HEK293T (cell line): ENCODE results near the gene UNC79.

Experiments
- CTCF ChIA-PET: fragments of 350-600 bp; formaldehyde crosslinking; extraction: SDS; loops from one replicate; lab custom pipeline; 2021; ENCODE audit warnings: antibody characterized with exemption, inconsistent platforms; lab: Yijun Ruan, JAX
- POLR2A ChIA-PET: fragments of 350-600 bp; formaldehyde crosslinking; extraction: SDS; loops from one replicate; lab custom pipeline; 2020; ENCODE audit warnings: antibody characterized with exemption, inconsistent platforms; lab: Yijun Ruan, JAX
- DNase-seq: peaks from one replicate; pipeline ENCODE4 v3.0.0; 2012; ENCODE audit warnings: mixed read lengths; ENCODE audit errors: extremely low spot score
- ARNT ChIP-seq: fragments of 450-650 bp; IDR thresholded peaks from 2 replicates; pipeline ENCODE4 v1.6.1; 2017; ENCODE audit warnings: mild to moderate bottlenecking
- BHLHE40 ChIP-seq: fragments of 450-650 bp; IDR thresholded peaks from 2 replicates; pipeline ENCODE4 v1.6.1; 2016; ENCODE audit warnings: mild to moderate bottlenecking, moderate library complexity, borderline replicate concordance
- CTBP1 ChIP-seq: fragments of 450-650 bp; IDR thresholded peaks from 2 replicates; pipeline ENCODE4 v1.6.1; 2016; ENCODE audit warnings: borderline replicate concordance
- ELF4 ChIP-seq: fragments of 450-650 bp; IDR thresholded peaks from 2 replicates; pipeline ENCODE4 v1.6.1; 2017; ENCODE audit warnings: antibody characterized with exemption
- FOXA1 ChIP-seq: fragments of 450-650 bp; IDR thresholded peaks from 2 replicates; pipeline ENCODE4 v1.6.1; 2016; ENCODE audit warnings: mild to moderate bottlenecking
- FOXK2 ChIP-seq: fragments of 450-650 bp; IDR thresholded peaks from 2 replicates; pipeline ENCODE4 v1.6.1; 2016; ENCODE audit warnings: mild to moderate bottlenecking
- FOXM1 ChIP-seq: fragments of 450-650 bp; IDR thresholded peaks from 2 replicates; pipeline ENCODE4 v1.6.1; 2017; ENCODE audit warnings: mild to moderate bottlenecking, borderline replicate concordance
- HDGF ChIP-seq: fragments of 450-650 bp; IDR thresholded peaks from 2 replicates; pipeline ENCODE4 v1.6.1; 2017; ENCODE audit warnings: antibody characterized with exemption, borderline replicate concordance
- L3MBTL2 ChIP-seq: fragments of 450-650 bp; conservative IDR thresholded peaks from 2 replicates; pipeline ENCODE4 v1.6.1; 2016; ENCODE audit warnings: mild to moderate bottlenecking
- LEF1 ChIP-seq: fragments of 450-650 bp; IDR thresholded peaks from 2 replicates; pipeline ENCODE4 v1.6.1; 2017; ENCODE audit warnings: mild to moderate bottlenecking, borderline replicate concordance
- NFRKB ChIP-seq: fragments of 450-650 bp; IDR thresholded peaks from 2 replicates; pipeline ENCODE4 v1.6.1; 2016; ENCODE audit warnings: mild to moderate bottlenecking, moderate library complexity
- PKNOX1 ChIP-seq: fragments of 450-650 bp; IDR thresholded peaks from 2 replicates; pipeline ENCODE4 v1.6.1; 2016
- SP1 ChIP-seq: fragments of 450-650 bp; IDR thresholded peaks from 2 replicates; pipeline ENCODE4 v1.6.1; 2017
- SUZ12 ChIP-seq: fragments of 450-650 bp; IDR thresholded peaks from 2 replicates; pipeline ENCODE4 v1.6.1; 2016; ENCODE audit warnings: mild to moderate bottlenecking
- TARDBP ChIP-seq: fragments of 450-650 bp; IDR thresholded peaks from 2 replicates; pipeline ENCODE4 v1.6.1; 2016
- ZNF384 ChIP-seq: fragments of 450-650 bp; IDR thresholded peaks from 2 replicates; pipeline ENCODE4 v1.6.1; 2016

The UNC79 gene

GRCh38 chr14:93708800-93709199 is 278.1 kb downstream of the UNC79 start:
- POLR2A ChIA-PET, result no interaction called here

GRCh38 chr14:93709249-93709648 is 278.5 kb downstream of the UNC79 start:
- no peak for TF ChIP-seq TARDBP
- no peak for TF ChIP-seq ARNT
- POLR2A ChIA-PET, result no interaction called here
- DNase-seq, result no peak
- CTCF ChIA-PET, result no interaction called here

More at GRCh38 chr14:93708800-93709199, 278.1 kb downstream of the UNC79 start:
- DNase-seq, result no peak
- CTCF ChIA-PET, result no interaction called here
- TF ChIP-seq BHLHE40 (no peak), SP1 (no peak), LEF1 (no peak), ARNT (no peak), SUZ12 (no peak), HDGF (no peak), FOXK2 (no peak), NFRKB (no peak), PKNOX1 (no peak), ZNF384 (no peak), FOXM1 (no peak), CTBP1 (no peak), TARDBP (no peak), ELF4 (no peak), FOXA1 (no peak), L3MBTL2 (no peak)

- no peak for TF ChIP-seq ELF4
- TF ChIP-seq TARDBP, result no peak
- no peak for TF ChIP-seq ZNF384
- TF ChIP-seq FOXM1, result no peak
- TF ChIP-seq NFRKB, result no peak
- TF ChIP-seq PKNOX1, result no peak
- TF ChIP-seq LEF1, result no peak
- no peak for TF ChIP-seq FOXK2
- TF ChIP-seq HDGF, result no peak
- TF ChIP-seq ARNT, result no peak
- TF ChIP-seq L3MBTL2, result no peak
- ChIA-PET CTCF (interaction anchor here (0.5 to 0.6 kb wide), 2 partner anchors 225 to 847 kb away, joined by 3 to 4 read pairs; no protein-coding TSS in a partner anchor), POLR2A (no interaction called here)
- DNase-seq, result no peak
Observed at GRCh38 chr14:93712079-93712837, 281.5 kb downstream of the UNC79 start.

GRCh38 chr14:93712838-93713724 is 282.3 kb downstream of the UNC79 start:
- CTCF ChIA-PET, result interaction anchor here (0.6 kb wide), 1 partner anchor 224 kb away, joined by 3 read pairs; no protein-coding TSS in a partner anchor
- DNase-seq, result no peak

GRCh38 chr14:93713726-93714405 is 283.1 kb downstream of the UNC79 start:
- TF ChIP-seq L3MBTL2 (no peak), FOXK2 (no peak), NFRKB (no peak), SP1 (no peak), HDGF (no peak), CTBP1 (no peak), FOXM1 (no peak), SUZ12 (no peak), ELF4 (no peak), FOXA1 (no peak), PKNOX1 (no peak), LEF1 (no peak), TARDBP (no peak), ZNF384 (no peak), ARNT (no peak), BHLHE40 (no peak)
- no peak for DNase-seq
- ChIA-PET CTCF (no interaction called here), POLR2A (no interaction called here)

More at GRCh38 chr14:93712838-93713724, 282.3 kb downstream of the UNC79 start:
- POLR2A ChIA-PET, result no interaction called here
- no peak for TF ChIP-seq BHLHE40
- no peak for TF ChIP-seq SP1
- TF ChIP-seq ARNT, result no peak
- no peak for TF ChIP-seq HDGF
- TF ChIP-seq L3MBTL2, result no peak
- TF ChIP-seq FOXK2, result no peak
- TF ChIP-seq NFRKB, result no peak
- TF ChIP-seq PKNOX1, result no peak
- no peak for TF ChIP-seq LEF1
- no peak for TF ChIP-seq FOXA1
- TF ChIP-seq SUZ12, result no peak
- no peak for TF ChIP-seq ZNF384
- TF ChIP-seq TARDBP, result no peak
